OCI-LY3 (cell line): ENCODE data around the gene DEAF1.
A peak's percentile ranks its signal among the peaks of the same experiment; 100 is the strongest.

Experiments used
- H2AFZ ChIP-seq: fragments of 200-600, 300-600 bp; shearing (Covaris generic); 2 replicates; pipeline ENCODE4 v1.6.0; 2014; ENCODE audit warnings: antibody characterized with exemption, low read depth, low read length
- H3K27ac ChIP-seq: fragments of 200-600, 300-600 bp; sonication (generic); 2 replicates; pipeline ENCODE4 v1.5.1; 2014; ENCODE audit warnings: mild to moderate bottlenecking, low read length, moderate library complexity, mixed read lengths
- H3K27me3 ChIP-seq: fragments of 200-600, 300-600 bp; sonication (generic); 2 replicates; pipeline ENCODE4 v1.6.1; 2014; ENCODE audit warnings: low read depth, low read length, mixed read lengths
- H3K36me3 ChIP-seq: fragments of 200-600, 300-600 bp; sonication (generic); replicated peaks from 2 replicates; pipeline ENCODE3; 2014; ENCODE audit warnings: low read depth, low read length, mixed read lengths
- H3K4me1 ChIP-seq: fragments of 300-600, 200-600 bp; sonication (generic); 2 replicates; pipeline ENCODE4 v1.6.1; 2014; ENCODE audit warnings: low read length, mixed read lengths
- H3K4me2 ChIP-seq: fragments of 200-600, 300-600 bp; sonication (generic); 2 replicates; pipeline ENCODE4 v1.6.1; 2014; ENCODE audit warnings: low read length, mixed read lengths
- H3K4me3 ChIP-seq: fragments of 300-600, 200-600 bp; sonication (generic); 2 replicates; pipeline ENCODE4 v1.5.1; 2014; ENCODE audit warnings: antibody characterized with exemption, mild to moderate bottlenecking, low read length, moderate library complexity
- H3K79me2 ChIP-seq: fragments of 300-600, 200-600 bp; shearing (Covaris generic); 2 replicates; pipeline ENCODE4 v1.6.1; 2014; ENCODE audit warnings: mild to moderate bottlenecking, low read length, mixed read lengths
- H3K9ac ChIP-seq: fragments of 300-600, 200-600 bp; shearing (Covaris generic); 2 replicates; pipeline ENCODE4 v1.6.0; 2014; ENCODE audit warnings: mild to moderate bottlenecking, low read length, moderate library complexity
- H3K9me3 ChIP-seq: fragments of 200-600, 300-600 bp; shearing (Covaris generic); 2 replicates; pipeline ENCODE4 v1.6.1; 2014; ENCODE audit warnings: low read length, mixed read lengths; ENCODE audit not compliant: insufficient read depth
- H4K20me1 ChIP-seq: fragments of 200-600, 300-600 bp; sonication (generic); 2 replicates; pipeline ENCODE4 v1.6.1; 2016; ENCODE audit warnings: low read length, mixed read lengths; ENCODE audit not compliant: insufficient read depth
- EZH2phosphoT487 ChIP-seq: fragments of 200-600 bp; shearing (Covaris generic); IDR thresholded peaks from 2 replicates; pipeline ENCODE4 v1.6.1; 2018; ENCODE audit warnings: antibody characterized with exemption, mixed run types, low read depth
- TF ChIP-seq, protein P1 (sequence below): fragments of 200-600, 300-600 bp; sonication (generic); IDR thresholded peaks from 2 replicates; pipeline ENCODE4 v1.5.1; 2014; ENCODE audit warnings: antibody characterized with exemption, low read length, low read depth

DEAF1 gene

DNA sequence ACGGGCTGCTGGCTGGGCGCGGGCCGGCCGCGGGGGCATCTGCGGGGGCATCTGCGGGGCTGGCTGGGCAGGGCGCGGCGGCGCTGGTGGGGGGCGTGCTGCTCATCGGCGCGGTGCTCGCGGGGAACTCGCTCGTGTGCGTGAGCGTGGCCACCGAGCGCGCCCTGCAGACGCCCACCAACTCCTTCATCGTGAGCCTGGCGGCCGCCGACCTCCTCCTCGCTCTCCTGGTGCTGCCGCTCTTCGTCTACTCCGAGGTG, 57.8 kb downstream of the DEAF1 start:
- Histone ChIP-seq H3K9me3 (no peaks in the 10 kb centered on the region), H3K79me2 (no peaks in the 10 kb centered on the region), H2AFZ (no peak overlapping the region), H3K27me3 (no peaks in the 10 kb centered on the region), H3K27ac (no peak overlapping the region), H3K4me1 (no peaks in the 10 kb centered on the region), H3K9ac (no peak overlapping the region), H4K20me1 (no peaks in the 10 kb centered on the region), H3K36me3 (peaks cover 5% of the 10 kb centered on the region), H3K4me2 (no peak overlapping the region), H3K4me3 (no peak overlapping the region)
- TF ChIP-seq EZH2phosphoT487 = no peak
- TF ChIP-seq, protein P1, sequence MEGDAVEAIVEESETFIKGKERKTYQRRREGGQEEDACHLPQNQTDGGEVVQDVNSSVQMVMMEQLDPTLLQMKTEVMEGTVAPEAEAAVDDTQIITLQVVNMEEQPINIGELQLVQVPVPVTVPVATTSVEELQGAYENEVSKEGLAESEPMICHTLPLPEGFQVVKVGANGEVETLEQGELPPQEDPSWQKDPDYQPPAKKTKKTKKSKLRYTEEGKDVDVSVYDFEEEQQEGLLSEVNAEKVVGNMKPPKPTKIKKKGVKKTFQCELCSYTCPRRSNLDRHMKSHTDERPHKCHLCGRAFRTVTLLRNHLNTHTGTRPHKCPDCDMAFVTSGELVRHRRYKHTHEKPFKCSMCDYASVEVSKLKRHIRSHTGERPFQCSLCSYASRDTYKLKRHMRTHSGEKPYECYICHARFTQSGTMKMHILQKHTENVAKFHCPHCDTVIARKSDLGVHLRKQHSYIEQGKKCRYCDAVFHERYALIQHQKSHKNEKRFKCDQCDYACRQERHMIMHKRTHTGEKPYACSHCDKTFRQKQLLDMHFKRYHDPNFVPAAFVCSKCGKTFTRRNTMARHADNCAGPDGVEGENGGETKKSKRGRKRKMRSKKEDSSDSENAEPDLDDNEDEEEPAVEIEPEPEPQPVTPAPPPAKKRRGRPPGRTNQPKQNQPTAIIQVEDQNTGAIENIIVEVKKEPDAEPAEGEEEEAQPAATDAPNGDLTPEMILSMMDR = no peak

DNA sequence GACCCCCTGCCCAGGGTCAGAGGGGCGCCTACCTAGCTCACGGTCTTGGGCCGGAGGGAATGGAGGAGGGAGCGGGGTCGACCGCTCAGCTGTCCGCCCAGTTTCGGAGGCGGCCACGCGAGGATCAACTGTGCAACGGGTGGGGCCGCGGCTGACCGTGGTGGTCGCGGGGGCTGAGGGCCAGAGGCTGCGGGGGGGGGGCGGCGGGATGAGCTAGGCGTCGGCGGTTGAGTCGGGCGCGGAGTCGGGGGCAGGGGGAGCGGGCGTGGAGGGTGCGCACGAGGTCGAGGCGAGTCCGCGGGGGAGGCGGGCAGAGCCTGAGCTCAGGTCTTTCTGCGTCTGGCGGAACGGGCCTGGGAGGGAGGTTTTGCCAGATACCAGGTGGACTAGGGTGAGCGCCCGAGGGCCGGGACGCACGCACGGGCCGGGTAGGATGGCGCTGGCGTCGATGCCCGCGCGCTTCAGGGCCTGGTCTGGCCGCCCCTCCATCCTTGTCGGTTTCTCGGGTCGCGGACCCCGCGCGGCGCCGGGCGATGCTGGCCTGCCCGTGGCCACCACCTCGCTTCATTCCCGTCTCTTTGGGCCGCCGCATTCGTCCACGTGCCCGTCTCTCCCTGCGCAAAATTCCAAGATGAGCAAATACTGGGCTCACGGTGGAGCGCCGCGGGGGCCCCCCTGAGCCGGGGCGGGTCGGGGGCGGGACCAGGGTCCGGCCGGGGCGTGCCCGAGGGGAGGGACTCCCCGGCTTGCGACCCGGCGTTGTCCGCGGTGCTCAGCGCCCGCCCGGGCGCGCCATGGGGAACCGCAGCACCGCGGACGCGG, 58.3 kb downstream of the DEAF1 start, which contains the start of gene DRD4:
Gene DRD4, plus strand, starts transcription at position 759 of the 822 bp plus-strand sequence. Its CDS starts 36 bp downstream, at position 795.
- no peaks in the 10 kb centered on the region for H4K20me1 ChIP-seq
- no peaks in the 10 kb centered on the region for H3K4me1 ChIP-seq
- no peak within 1 kb of the TSS for H3K4me2 ChIP-seq
- no peaks in the 10 kb centered on the region for H3K9me3 ChIP-seq
- H3K79me2 ChIP-seq = no peaks in the 10 kb centered on the region
- H3K27me3 ChIP-seq = no peaks in the 10 kb centered on the region
- no peak within 1 kb of the TSS for H3K4me3 ChIP-seq
- H3K9ac ChIP-seq = no peak within 1 kb of the TSS
- TF ChIP-seq, protein P1 = no peak
- TF ChIP-seq EZH2phosphoT487 = no peak
- H3K36me3 ChIP-seq = no peaks in the 10 kb centered on the region
- no peak within 1 kb of the TSS for H2AFZ ChIP-seq
- H3K27ac ChIP-seq = no peak within 1 kb of the TSS

DNA sequence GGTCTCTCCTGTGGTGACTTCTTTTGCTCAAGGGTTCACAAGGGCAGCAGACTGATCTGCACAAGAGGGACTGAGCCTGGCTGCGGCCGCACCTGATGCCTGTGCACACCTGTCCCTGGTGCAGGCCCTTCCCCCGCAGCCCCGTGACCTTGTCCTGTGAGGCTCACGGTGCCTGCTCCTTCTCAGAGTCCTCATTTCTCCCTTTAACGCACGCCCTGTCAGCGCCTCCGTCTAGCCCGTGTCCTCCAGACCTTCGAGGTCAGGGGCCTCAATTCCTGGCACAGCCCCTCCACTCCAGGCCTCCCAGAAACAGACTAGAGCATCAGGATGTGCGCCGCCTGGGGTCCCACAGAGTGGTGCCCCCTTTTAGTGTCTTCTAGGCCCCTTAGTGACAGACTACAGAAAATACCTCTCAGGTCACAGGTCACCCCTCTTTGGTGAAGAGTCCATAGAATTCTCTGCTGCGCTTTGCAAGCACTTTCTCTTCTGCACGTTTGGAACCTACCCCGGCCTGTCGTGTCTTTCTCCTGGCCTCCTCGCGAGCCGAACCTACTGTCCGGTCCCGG, 59.0 kb downstream of the DEAF1 start:
- no peak overlapping the region for H3K4me3 ChIP-seq
- no peaks in the 10 kb centered on the region for H3K79me2 ChIP-seq
- H2AFZ ChIP-seq = no peak overlapping the region
- peaks cover under 1% of the 10 kb centered on the region for H3K4me1 ChIP-seq
- H3K9me3 ChIP-seq = no peaks in the 10 kb centered on the region
- H4K20me1 ChIP-seq = no peaks in the 10 kb centered on the region
- no peak overlapping the region for H3K9ac ChIP-seq
- no peaks in the 10 kb centered on the region for H3K27me3 ChIP-seq
- TF ChIP-seq, protein P1 = no peak
- TF ChIP-seq EZH2phosphoT487 = no peak
- H3K27ac ChIP-seq = no peak overlapping the region
- no peaks in the 10 kb centered on the region for H3K36me3 ChIP-seq
- H3K4me2 ChIP-seq = no peak overlapping the region

DNA sequence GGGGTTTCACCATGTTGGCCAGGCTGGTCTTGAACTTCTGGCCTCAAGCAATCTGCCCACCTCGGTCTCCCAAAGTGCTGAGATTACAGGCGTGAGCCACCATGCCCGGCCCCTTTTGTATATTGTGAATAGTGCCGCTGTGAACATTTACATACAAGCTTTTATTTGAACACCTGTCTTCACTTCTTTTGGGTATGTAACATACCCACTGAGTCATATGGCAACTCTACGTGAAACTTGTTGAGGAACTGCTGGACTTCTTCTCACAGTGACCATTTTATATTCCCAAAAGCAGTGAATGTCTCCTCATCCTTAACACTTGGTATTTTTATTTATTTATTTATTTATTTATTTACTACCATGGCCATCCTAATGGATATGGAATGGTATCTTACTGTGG, 64.2 kb downstream of the DEAF1 start:
- no peaks in the 10 kb centered on the region for H3K36me3 ChIP-seq
- H4K20me1 ChIP-seq = no peaks in the 10 kb centered on the region
- H3K27ac ChIP-seq = no peak overlapping the region
- H3K4me1 ChIP-seq = peaks cover 27% of the 10 kb centered on the region
- H3K27me3 ChIP-seq = no peaks in the 10 kb centered on the region
- H3K4me3 ChIP-seq = no peak overlapping the region
- no peak overlapping the region for H2AFZ ChIP-seq
- TF ChIP-seq, protein P1 = no peak
- no peak for TF ChIP-seq EZH2phosphoT487
- H3K79me2 ChIP-seq = no peaks in the 10 kb centered on the region
- H3K9ac ChIP-seq = no peak overlapping the region
- peak overlapping the region; percentile 14; the same call in 1 of the 2 replicates for H3K4me2 ChIP-seq
- H3K9me3 ChIP-seq = no peaks in the 10 kb centered on the region
